Measurements from ENCODE around the gene ERF. TPM values are rescaled to one million over a fixed set of nuclear protein-coding genes. Genes with fewer than 3 reads are reported as not detected.

ERF gene
- polyA plus RNA-seq, 3 donors: 16.5 to 64.6 (median 33.4) TPM

DNA sequence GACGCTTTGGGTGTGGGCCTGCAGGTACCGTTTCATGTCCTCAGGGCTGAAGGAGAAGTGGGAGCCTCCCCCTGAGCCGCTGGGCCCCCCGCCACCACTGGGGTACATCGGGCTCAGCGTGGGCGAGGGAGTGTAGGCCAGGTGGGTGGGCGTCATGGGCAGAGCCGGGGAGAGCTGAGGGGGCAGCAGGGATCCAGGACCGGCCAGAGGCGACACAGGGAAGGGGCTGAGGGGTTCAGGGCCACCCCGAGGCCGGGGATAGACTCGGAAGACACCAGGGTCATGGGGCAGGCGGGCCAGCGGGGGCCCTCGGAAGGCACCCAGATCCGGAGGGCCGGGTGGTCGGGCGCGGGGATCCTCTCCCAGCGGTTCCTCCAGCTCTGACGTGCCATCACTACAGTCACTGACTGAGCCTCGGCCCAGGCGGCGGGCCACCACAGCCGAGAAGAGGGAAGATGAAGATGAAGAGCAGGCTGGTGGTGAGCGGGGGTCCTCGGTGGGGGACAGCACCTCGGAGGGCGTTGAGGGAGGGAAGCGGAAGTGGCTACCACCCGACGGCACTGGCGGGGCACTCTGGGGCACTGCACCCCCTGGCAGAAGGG, 5.7 kb downstream of the ERF start:
- no peak overlapping the region for H3K27ac ChIP-seq (ENCODE audit: low read depth, low read length)
- WGBS, 3 donors: 83 to 89% (median 84%) methylated on average over 28 to 36 of the region's 36 CpGs

DNA sequence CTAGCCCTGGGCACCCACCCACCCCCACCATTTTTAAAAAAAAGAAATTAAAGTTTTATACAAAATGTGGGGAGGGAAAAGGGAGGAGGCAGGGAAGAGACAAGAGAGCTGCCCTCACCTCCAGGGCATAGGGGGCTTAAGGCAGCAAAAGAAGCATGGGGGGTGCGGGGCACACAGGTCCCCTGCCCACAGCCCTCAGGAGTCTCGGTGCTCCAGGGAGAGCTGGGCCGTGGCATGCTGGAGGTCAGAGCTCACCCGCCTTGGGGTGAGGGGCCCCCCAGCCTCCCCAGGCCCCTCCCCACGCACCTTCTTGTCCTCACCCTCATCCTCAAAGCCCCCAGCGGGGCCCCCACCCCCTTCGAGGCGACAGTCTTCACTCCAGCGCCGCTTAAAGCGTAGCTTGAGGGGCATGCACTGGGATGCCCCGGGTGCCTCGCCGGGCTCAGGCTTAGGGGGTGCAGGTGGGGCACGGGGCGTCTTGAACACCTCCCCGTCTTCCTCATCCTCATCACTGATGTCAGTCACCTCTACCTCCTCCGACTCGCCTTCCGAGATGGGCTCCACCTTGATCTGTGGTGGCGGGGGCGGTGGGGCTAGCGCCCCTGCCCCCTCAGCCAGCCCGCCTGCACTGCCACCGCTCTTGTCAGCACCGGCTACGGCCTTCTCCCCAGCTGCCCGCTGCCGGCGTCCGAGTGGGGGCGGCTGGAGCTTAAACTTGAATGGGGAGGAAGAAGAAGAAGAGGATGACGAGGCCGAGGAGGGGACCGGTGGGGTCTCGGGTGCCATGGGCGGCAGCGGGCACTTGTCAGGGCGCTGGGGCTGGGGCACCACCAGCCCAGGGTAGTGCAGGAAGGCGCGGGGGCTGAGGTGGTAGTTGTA, 6.4 kb downstream of the ERF start:
- no peak overlapping the region for H3K27ac ChIP-seq (ENCODE audit: low read depth, low read length)
- 90 to 91% (median 90%) methylated on average over 39 to 41 of the region's 41 CpGs for WGBS, 3 donors

DNA sequence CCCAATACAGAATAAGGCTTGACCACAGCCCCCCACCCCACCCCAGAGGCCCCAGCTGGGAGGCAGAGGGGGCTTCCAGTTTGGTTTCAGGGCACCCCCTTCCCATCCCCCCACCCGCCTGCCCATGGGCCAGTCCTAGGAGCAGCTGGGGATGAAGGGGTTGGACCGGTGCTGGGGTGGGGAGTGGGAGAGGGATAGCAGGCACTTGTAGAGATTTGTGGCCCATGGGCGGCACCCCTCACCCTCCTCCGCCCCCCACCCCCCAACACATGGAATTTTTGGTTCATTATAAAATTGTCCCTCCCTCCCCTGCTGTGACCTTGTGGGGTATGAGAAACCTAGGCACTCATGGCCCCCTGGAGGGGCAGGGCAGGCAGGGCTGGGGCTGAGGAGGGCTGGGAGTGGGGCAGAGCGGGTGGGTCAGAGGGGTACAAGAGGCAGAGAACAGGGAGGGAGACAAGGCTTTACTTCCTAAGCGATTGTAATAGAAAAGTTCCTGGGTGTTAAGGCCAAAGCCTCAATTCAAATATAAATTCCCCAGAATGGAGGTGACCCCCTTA, 7.2 kb downstream of the ERF start:
- no peak overlapping the region for H3K27ac ChIP-seq (ENCODE audit: low read depth, low read length)
- 88 to 95% (median 94%) methylated on average over 6 of the region's 6 CpGs for WGBS, 3 donors

- H3K27ac ChIP-seq (ENCODE audit: low read depth, low read length): no peak overlapping the region
These were observed 7.8 kb downstream of the ERF start for GRCh38 chr19:42246922-42247639.

DNA sequence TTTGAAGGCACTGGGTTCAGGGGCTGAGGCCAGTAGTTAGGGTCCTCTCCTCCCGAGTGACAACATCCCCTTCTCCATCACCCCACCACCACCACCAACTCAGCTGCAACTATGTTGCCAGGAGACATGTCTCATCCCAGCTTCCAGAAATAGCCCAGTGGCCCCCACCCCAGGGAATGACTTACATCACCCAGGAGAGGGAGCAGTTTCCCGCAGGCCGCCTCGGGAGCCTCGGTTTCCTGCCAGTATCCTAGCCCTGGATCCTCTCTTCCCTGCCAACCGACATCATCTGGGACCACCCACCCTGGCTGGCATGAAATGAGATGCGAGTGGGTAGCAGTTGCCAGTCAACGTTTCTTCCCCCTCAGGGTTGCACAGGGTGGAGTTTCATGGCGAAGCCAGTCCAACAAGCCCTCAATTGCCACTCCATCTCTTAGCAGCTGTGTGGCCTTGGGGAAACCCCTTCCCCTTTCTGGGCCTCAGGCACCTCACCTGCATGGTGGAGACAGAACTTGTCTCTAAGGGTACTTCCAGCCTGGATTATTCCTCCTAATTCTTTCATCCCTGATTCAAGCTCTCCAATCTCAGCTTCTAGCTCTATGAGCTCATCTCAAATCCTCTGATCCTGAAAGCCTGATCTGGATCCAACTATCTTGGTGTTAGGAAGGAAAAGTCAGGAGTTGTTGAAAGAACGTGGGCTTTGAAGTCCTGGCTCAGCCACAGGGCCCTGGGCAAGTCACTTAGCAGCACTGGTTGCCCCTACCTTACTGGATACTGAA, 8.6 kb downstream of the ERF start:
- 23 to 29% (median 27%) methylated on average over 10 of the region's 10 CpGs for WGBS, 3 donors
- no peak overlapping the region for H3K27ac ChIP-seq (ENCODE audit: low read depth, low read length)

More at GRCh38 chr19:42246922-42247639, 7.8 kb downstream of the ERF start:
- WGBS, 3 donors: 67 to 77% (median 70%) methylated on average over 7 of the region's 7 CpGs

- WGBS, 3 donors: 77 to 78% (median 78%) methylated on average over 10 of the region's 10 CpGs
- H3K27ac ChIP-seq (ENCODE audit: low read depth, low read length): no peak overlapping the region
These were observed 9.7 kb downstream of the ERF start for GRCh38 chr19:42245231-42245630.

- peak overlapping the region; percentile 68 for H3K27ac ChIP-seq (ENCODE audit: low read depth, low read length)
- WGBS, 3 donors: 2% methylated on average over 45 of the region's 45 CpGs
These were observed 10.3 kb downstream of the ERF start for GRCh38 chr19:42244347-42245220.

DNA sequence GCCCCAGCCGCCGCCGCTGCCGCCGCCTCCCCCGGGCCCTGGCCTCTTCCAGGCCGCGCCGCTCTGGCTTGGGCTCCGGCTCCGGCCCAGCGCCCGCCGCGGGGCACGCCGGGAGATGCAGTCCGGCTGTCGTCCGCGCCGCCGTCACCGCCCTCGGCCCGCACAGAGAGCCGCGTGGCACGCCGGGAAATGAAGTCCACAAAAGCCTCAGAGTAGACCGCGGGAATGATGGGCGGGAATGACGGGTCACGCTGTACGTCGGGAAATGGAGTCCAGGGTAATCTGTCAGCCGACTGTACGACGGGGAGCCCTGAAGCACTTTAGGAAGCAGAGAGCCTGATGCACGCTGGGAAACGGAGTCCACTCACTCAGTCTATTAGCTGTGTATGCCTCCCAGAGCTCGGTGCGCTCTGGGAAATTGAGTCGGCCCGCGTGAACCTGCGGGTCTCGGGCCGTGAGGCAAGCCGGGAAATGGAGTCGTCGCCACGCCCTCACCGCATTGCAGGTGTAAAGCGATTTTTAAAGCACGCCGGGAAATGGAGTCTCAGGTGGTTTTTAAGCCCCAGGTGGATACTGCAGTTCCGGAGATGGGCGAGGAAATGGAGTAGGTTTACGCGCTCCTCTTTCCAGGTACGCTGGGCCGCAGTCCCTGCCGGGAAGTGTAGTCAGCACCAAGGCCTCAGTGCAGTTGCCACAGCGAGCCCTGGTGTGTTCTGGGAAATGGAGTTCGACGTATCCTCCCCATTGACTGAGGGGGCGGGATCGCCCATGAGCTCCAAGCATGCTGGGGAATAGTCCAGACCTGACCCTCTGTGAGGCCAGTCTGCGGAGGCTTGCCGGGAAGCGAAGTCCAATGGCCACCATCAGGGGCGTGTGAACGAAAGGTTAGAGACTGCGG, 12.2 kb downstream of the ERF start, which contains the start of gene GSK3A:
Gene GSK3A (minus strand): TSS at position 91 of the 898 bp plus-strand sequence. CDS start 137 bp downstream, outside the sequence.
- peak within 1 kb of the TSS; percentile 90 for H3K27ac ChIP-seq (ENCODE audit: low read depth, low read length)
- WGBS, 3 donors: 0% methylated on average over 65 to 76 of the region's 76 CpGs

DNA sequence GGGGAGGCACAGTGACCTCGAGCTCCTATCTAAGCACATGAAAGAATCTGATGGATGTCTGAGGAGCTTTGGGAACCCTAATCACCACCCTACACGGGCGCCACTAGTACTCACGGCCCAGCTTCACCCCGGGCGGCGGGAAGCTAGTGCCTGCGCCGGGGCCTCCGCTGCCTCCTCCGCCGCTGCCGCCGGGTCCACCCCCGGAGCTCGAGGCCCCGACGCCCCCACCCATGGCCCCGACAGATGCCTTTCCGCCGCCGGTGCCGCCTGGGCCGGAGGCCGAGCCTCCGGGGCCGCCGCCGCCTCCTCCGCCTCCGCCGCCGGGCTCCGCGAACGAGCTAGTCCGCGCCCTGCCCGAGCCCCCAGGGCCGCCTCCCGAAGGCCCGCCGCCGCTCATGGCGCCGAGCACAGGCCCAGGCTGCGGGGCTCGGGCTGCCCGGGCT, 12.8 kb downstream of the ERF start:
- 0 to 2% (median 0%) methylated on average over 14 to 49 of the region's 49 CpGs for WGBS, 3 donors
- H3K27ac ChIP-seq (ENCODE audit: low read depth, low read length): no peak overlapping the region

DNA sequence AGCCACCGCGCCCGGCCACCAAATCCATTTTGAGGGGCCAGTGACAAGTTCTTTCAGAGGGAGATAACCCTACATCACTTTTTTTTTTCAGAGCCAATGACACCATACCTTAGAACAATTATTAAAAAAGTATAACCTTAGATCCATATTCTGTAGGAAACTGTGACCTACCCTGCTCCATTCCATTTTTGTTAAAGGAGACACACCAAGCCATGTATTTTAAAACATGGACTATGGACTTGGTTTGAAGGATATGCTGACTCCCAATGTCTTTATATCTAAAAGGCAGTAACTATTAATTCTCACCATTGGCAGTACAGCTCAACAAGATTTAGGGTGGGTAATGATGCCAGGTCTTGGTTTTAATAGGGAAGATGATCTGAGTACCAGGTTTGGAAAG, 13.6 kb downstream of the ERF start:
- no peak overlapping the region for H3K27ac ChIP-seq (ENCODE audit: low read depth, low read length)
- 99 to 100% (median 100%) methylated on average over 3 of the region's 3 CpGs for WGBS, 3 donors

GRCh38 chr19:42239544-42240220, 15.2 kb downstream of the ERF start:
- 88 to 89% (median 88%) methylated on average over 10 of the region's 10 CpGs for WGBS, 3 donors

GRCh38 chr19:42235181-42235580, 19.7 kb downstream of the ERF start:
- 83 to 97% (median 84%) methylated on average over 5 of the region's 5 CpGs for WGBS, 3 donors
- no peak overlapping the region for H3K27ac ChIP-seq (ENCODE audit: low read depth, low read length)

More at GRCh38 chr19:42239544-42240220, 15.2 kb downstream of the ERF start:
- no peak overlapping the region for H3K27ac ChIP-seq (ENCODE audit: low read depth, low read length)

- WGBS, 3 donors: 92 to 96% (median 95%) methylated on average over 11 of the region's 11 CpGs
- no peak overlapping the region for H3K27ac ChIP-seq (ENCODE audit: low read depth, low read length)
These were observed 20.6 kb downstream of the ERF start for GRCh38 chr19:42234364-42234763.

DNA sequence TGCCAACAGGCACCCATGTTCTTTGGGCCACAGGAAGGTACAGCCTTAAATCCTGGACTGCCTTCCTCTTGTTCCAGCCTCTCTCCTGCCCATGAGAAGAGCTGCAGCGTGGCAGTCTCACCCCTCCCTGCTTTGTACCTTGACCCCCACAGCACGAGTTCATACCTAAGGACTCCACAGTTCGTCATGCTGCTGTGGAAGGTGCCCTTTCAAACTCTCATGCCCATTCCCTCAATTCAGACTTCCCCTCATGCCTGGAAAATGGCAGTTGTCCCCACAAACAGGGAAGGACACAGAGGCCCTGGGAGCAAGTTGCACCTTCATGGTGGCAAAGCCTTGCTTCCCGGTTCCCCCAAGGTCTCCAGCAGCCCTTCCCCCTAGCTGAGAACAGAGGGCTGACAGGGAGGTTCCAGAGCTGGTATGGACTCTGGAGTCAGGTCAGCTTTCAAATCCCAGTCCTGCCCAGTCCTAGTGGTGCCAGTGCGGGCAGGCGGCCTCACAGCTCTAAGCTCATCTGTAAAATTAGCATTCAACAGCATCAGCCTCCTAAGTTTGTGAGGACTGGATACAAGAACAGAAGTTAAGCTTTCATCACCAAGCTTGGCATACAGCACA, 21.1 kb downstream of the ERF start:
- 81 to 92% (median 92%) methylated on average over 6 of the region's 6 CpGs for WGBS, 3 donors
- H3K27ac ChIP-seq (ENCODE audit: low read depth, low read length): no peak overlapping the region

DNA sequence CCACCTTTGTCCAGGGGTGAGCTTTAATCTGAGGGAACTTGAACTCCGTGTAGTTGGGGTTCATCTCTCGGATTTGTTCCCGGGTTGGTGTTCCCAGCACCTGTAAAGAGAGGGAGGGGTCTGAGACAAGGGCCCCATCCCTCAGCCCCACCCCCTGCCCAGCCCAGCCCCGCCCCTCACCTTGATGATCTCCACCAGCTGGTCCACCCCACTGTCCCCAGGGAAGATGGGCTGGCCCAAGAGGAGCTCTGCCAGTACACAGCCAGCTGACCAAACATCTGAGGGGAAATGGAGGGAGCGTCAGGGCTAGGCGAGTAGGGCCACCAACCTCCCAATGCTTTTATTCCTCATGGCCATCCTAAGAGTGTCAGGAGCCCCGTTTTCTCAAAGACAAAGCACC, 21.8 kb downstream of the ERF start:
- WGBS, 3 donors: 66 to 84% (median 80%) methylated on average over 7 of the region's 7 CpGs
- H3K27ac ChIP-seq (ENCODE audit: low read depth, low read length): no peak overlapping the region
